Neuronal stem cell (in vitro differentiated cells): ENCODE data around the gene SMPD1.

Experiments
- DNase-seq: peaks from one replicate; pipeline ENCODE4 v3.0.0-alpha.2; 2013; ENCODE audit warnings: low spot score
- H2AFZ ChIP-seq: one replicate; pipeline ENCODE4 v1.6.1; 2013; ENCODE audit warnings: mild to moderate bottlenecking, low read length, inconsistent platforms
- H2AK5ac ChIP-seq: 2 replicates; pipeline ENCODE4 v1.6.1; 2013; ENCODE audit warnings: low read depth, mild to moderate bottlenecking, inconsistent platforms, low read length, moderate library complexity, mixed read lengths
- H2BK120ac ChIP-seq: 2 replicates; pipeline ENCODE4 v1.6.1; 2013; ENCODE audit warnings: low read depth, mild to moderate bottlenecking, inconsistent platforms, low read length, moderate library complexity, mixed read lengths
- H2BK12ac ChIP-seq: one replicate; pipeline ENCODE4 v1.6.1; 2013; ENCODE audit warnings: low read length, inconsistent platforms
- H2BK15ac ChIP-seq: 2 replicates; pipeline ENCODE4 v1.6.1; 2013; ENCODE audit warnings: mild to moderate bottlenecking, low read length, inconsistent platforms, mixed read lengths
- H2BK5ac ChIP-seq: one replicate; pipeline ENCODE4 v1.6.1; 2013; ENCODE audit warnings: inconsistent platforms, mild to moderate bottlenecking, low read length, moderate library complexity
- H3K14ac ChIP-seq: one replicate; pipeline ENCODE4 v1.6.1; 2013; ENCODE audit warnings: low read length, inconsistent platforms
- H3K18ac ChIP-seq: 2 replicates; pipeline ENCODE4 v1.6.1; 2013; ENCODE audit warnings: low read length, inconsistent platforms
- H3K23ac ChIP-seq: 2 replicates; pipeline ENCODE4 v1.6.1; 2013; ENCODE audit warnings: low read depth, mild to moderate bottlenecking, mixed read lengths, low read length, inconsistent platforms; ENCODE audit not compliant: poor library complexity
- H3K27ac ChIP-seq: replicated peaks from 3 replicates; pipeline ENCODE4 v1.5.1; 2013; ENCODE audit warnings: low read length, inconsistent platforms
- H3K27me3 ChIP-seq, 3 experiments: 2 replicates each; pipeline ENCODE4 v1.6.1; 2013; ENCODE audit warnings: low read length in 3 of 3, mild to moderate bottlenecking in 2 of 3, inconsistent platforms in 1 of 3, low read depth in 1 of 3, mixed read lengths in 1 of 3, moderate library complexity in 1 of 3; ENCODE audit not compliant: control insufficient read depth in 3 of 3, insufficient read depth in 3 of 3
- H3K36me3 ChIP-seq, 2 donors: replicated peaks in 1 of 2; 2 replicates each; pipeline ENCODE4 v1.6.1; 2013; ENCODE audit warnings: low read length in 2 of 2; ENCODE audit not compliant: control insufficient read depth in 2 of 2, insufficient read depth in 2 of 2
- H3K4ac ChIP-seq: 2 replicates; pipeline ENCODE4 v1.6.1; 2013; ENCODE audit warnings: inconsistent platforms, mild to moderate bottlenecking, low read length, moderate library complexity
- H3K4me1 ChIP-seq, 2 donors: 1 replicate in 1 of 2; 2 replicates in 1 of 2; pipeline ENCODE4 v1.6.1; 2013; ENCODE audit warnings: low read length in 2 of 2, low read depth in 1 of 2; ENCODE audit not compliant: control insufficient read depth in 2 of 2, insufficient read depth in 1 of 2
- H3K4me2 ChIP-seq: one replicate; pipeline ENCODE4 v1.6.1; 2013; ENCODE audit warnings: mild to moderate bottlenecking, low read length, inconsistent platforms; ENCODE audit not compliant: insufficient read depth, poor library complexity, severe bottlenecking
- H3K4me3 ChIP-seq, 2 donors: 2 replicates each; pipeline ENCODE4 v1.5.1; 2013; ENCODE audit warnings: low read length in 2 of 2, mild to moderate bottlenecking in 2 of 2, inconsistent platforms in 1 of 2, moderate library complexity in 1 of 2
- H3K79me1 ChIP-seq: one replicate; pipeline ENCODE4 v1.6.1; 2013; ENCODE audit warnings: low read depth, mild to moderate bottlenecking, inconsistent platforms, low read length, moderate library complexity
- H3K9ac ChIP-seq: one replicate; pipeline ENCODE4 v1.6.1; 2013; ENCODE audit warnings: mild to moderate bottlenecking, low read depth, low read length, inconsistent platforms; ENCODE audit not compliant: poor library complexity
- H3K9me3 ChIP-seq, 2 donors: replicated peaks in 1 of 2; 2 replicates each; pipeline versions ENCODE3 to v1.6.1; 2013; ENCODE audit warnings: low read length in 2 of 2, mild to moderate bottlenecking in 2 of 2, inconsistent platforms in 1 of 2, low read depth in 1 of 2, mixed read lengths in 1 of 2, moderate library complexity in 1 of 2; ENCODE audit not compliant: control insufficient read depth in 2 of 2, insufficient read depth in 1 of 2
- H4K8ac ChIP-seq: one replicate; pipeline ENCODE4 v1.6.1; 2013; ENCODE audit warnings: low read depth, mild to moderate bottlenecking, inconsistent platforms, low read length, moderate library complexity
- H4K91ac ChIP-seq: one replicate; pipeline ENCODE4 v1.6.1; 2013; ENCODE audit warnings: low read length, low read depth, mild to moderate bottlenecking, inconsistent platforms; ENCODE audit not compliant: poor library complexity
- WGBS, 2 donors: extraction: QIAGEN DNeasy Blood & Tissue Kit; methylation state at CpG; one replicate each; pipeline ENCODE4 v1.1.7; 2013; ENCODE audit warnings: missing lambda C conversion rate in 2 of 2, mixed read lengths in 1 of 2; ENCODE audit not compliant: insufficient read length in 2 of 2, insufficient replicate concordance in 1 of 2; ENCODE audit errors: extremely low coverage in 2 of 2; 5-methylcytosine and 5-hydroxymethylcytosine counted together

The SMPD1 gene

DNA sequence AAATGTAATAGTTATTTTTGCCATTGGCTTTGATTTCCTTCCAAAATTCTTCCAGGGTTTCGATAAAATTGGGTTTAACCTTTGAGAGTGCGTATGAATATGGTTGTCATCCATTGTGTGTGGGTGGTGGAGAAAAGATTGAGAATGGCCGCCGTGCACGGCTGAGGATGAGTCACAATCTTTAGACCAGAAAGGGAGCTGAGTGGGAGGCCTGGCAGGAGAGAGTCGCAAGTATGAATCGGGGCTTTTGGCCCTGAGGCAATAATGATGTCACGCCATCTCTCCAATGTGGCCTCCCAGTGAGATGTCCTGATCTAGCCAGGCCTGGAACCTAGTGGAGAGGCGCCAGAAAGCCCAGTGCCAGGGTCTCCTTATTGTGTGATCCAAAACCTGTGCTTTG, 33.1 kb upstream of the SMPD1 start:
- no peak for DNase-seq
- no peak overlapping the region for H3K4me3 ChIP-seq

DNA sequence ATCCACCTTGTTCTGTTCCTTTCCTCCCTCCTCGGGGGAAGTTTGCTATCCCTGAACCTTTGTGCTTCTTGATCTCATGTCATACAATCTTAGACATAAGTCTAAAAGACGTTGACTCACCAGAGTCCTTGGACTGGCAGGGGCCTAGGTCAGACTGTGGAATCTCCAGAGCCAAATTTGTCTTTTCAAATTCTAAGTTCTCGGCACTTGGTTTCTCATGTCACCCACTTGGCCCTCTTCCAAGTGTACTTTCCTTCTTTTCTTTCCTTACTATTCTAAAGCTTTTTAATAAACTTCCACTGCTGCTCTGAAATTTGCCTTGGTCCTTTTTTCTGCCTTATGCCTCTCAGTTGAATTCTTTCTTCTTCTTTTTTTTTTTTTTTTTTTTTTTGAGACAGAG, 30.1 kb upstream of the SMPD1 start:
- Histone ChIP-seq H2BK12ac (no peak overlapping the region), H4K8ac (no peak overlapping the region), H2BK15ac (no peak overlapping the region), H2AK5ac (no peak overlapping the region), H3K4me3 (no peak overlapping the region), H3K14ac (no peak overlapping the region), H3K4me1 (no peaks in the 10 kb centered on the region), H3K27me3 (peaks cover 0 to 25% (median 0%) of the 10 kb centered on the region in 3 experiments), H4K91ac (no peak overlapping the region), H3K4me2 (no peak overlapping the region), H3K9me3 (no peaks in the 10 kb centered on the region), H3K4ac (no peak overlapping the region), H2BK5ac (no peak overlapping the region), H3K9ac (no peak overlapping the region), H3K18ac (no peak overlapping the region), H3K27ac (no peak overlapping the region), H3K36me3 (no peaks in the 10 kb centered on the region), H2BK120ac (no peak overlapping the region), H2AFZ (no peak overlapping the region), H3K79me1 (no peaks in the 10 kb centered on the region), H3K23ac (no peak overlapping the region)
- no peak for DNase-seq
- WGBS, 2 donors, result no CpG with 5 or more reads among the region's 3 CpGs

More for the DNA sequence above, 33.1 kb upstream of the SMPD1 start:
- no peak overlapping the region for H2BK15ac ChIP-seq
- no CpG with 5 or more reads among the region's 9 CpGs for WGBS, 2 donors
- no peak overlapping the region for H3K23ac ChIP-seq
- H2BK12ac ChIP-seq, result no peak overlapping the region
- peaks cover 0 to 19% (median 0%) of the 10 kb centered on the region in 3 experiments for H3K27me3 ChIP-seq
- no peak overlapping the region for H3K14ac ChIP-seq
- no peak overlapping the region for H3K9ac ChIP-seq
- no peaks in the 10 kb centered on the region for H3K36me3 ChIP-seq
- H3K18ac ChIP-seq, result no peak overlapping the region
- no peak overlapping the region for H3K27ac ChIP-seq
- no peak overlapping the region for H4K8ac ChIP-seq
- H2AFZ ChIP-seq, result no peak overlapping the region
- H3K4ac ChIP-seq, result no peak overlapping the region
- H3K79me1 ChIP-seq, result no peaks in the 10 kb centered on the region
- no peak overlapping the region for H2BK5ac ChIP-seq
- H3K4me1 ChIP-seq, result no peaks in the 10 kb centered on the region
- no peak overlapping the region for H2BK120ac ChIP-seq
- H3K4me2 ChIP-seq, result no peak overlapping the region
- H3K9me3 ChIP-seq, result no peaks in the 10 kb centered on the region
- no peak overlapping the region for H2AK5ac ChIP-seq
- H4K91ac ChIP-seq, result no peak overlapping the region

DNA sequence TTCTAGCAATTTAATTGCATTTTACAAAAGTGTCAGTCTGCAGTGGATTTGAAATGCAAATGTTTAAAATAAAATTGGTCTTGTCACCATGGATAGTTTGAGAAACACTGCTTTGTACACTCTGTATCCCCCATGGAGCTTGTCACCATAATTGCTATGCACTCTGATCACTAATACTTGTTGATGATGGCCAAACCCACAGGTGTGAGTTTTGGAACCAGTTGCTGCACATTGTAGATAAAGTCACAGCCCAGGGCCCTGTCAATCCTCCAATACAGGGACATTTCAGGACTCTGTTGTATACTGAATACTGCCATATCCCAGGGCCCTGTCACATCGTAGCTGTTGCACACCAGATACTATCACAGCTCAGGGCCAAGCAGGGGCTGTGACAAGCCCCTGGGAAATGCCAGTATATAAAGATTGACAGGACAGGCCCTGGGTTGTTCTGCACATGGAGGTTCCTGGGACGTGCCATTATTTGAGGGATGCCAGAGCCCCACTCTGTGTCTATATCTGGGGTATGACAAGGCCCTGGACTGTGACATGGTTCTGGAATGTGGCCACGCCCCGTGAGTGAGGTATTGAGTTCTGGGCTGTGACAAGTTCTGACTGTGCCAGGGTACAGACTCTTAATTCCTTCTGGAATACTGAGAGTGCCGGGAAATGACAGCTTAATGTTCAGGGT, 27.9 kb upstream of the SMPD1 start:
- H2AK5ac ChIP-seq, result no peak overlapping the region
- no peak overlapping the region for H4K8ac ChIP-seq
- no peak overlapping the region for H2BK5ac ChIP-seq
- no peaks in the 10 kb centered on the region for H3K9me3 ChIP-seq
- H3K27ac ChIP-seq, result no peak overlapping the region
- H2BK120ac ChIP-seq, result no peak overlapping the region
- no peak for DNase-seq
- H2BK12ac ChIP-seq, result no peak overlapping the region
- no peaks in the 10 kb centered on the region for H3K79me1 ChIP-seq
- H3K4me2 ChIP-seq, result no peak overlapping the region
- H4K91ac ChIP-seq, result no peak overlapping the region
- WGBS, 2 donors, result no CpG with 5 or more reads among the region's 5 CpGs
- no peak overlapping the region for H3K4ac ChIP-seq
- H3K27me3 ChIP-seq, result peaks cover 0 to 29% (median 0%) of the 10 kb centered on the region in 3 experiments
- H3K23ac ChIP-seq, result no peak overlapping the region
- H3K4me3 ChIP-seq, result no peak overlapping the region
- H3K9ac ChIP-seq, result no peak overlapping the region
- H2BK15ac ChIP-seq, result no peak overlapping the region
- no peak overlapping the region for H3K18ac ChIP-seq
- H3K36me3 ChIP-seq, result no peaks in the 10 kb centered on the region
- no peak overlapping the region for H2AFZ ChIP-seq
- H3K14ac ChIP-seq, result no peak overlapping the region
- no peaks in the 10 kb centered on the region for H3K4me1 ChIP-seq

DNA sequence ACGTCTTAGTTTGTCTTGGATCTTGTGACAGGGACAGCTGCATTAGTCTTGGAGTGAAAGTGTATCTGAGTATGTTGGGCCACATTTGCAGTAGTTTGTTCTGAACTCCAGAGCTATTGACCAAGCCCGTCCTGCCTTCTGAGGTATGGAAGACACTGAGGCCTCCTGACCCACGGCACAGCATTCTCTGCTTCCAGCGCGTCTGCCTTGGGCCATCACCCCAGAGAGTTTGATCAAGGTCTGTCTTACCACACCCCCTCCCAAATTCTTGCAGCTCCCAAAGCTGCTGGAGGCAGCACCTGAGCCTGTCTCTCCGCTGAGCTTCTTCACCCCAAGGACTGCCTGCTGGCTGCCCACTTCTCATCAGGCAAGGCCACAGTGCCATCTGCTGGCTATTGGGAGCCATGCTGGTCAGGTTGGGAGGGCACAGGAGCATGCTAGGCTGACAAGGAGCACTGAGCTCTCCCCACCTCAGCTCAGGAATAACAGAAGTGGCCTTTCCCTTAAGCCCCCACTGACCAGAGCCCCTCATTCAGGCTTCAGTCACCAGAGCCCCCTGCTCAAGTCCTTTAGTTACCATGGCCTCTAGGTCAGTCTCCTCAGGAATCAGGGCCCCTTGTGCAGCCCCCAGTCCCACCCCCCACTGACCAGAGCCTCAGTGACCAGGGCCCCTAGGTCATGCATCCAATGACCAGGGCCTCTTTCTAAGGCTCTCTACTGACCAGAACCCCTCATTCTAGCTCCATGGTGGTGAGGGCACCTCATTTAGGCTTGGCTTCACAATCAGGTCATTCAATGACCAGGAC, 27.2 kb upstream of the SMPD1 start:
- Histone ChIP-seq H3K23ac (no peak overlapping the region), H2BK12ac (peak overlapping the region; percentile 51), H3K4me3 (no peak overlapping the region), H3K14ac (no peak overlapping the region), H3K27ac (no peak overlapping the region), H3K36me3 (no peaks in the 10 kb centered on the region), H3K18ac (peak overlapping the region; percentile 4), H3K9me3 (no peaks in the 10 kb centered on the region), H2BK120ac (no peak overlapping the region), H2BK15ac (no peak overlapping the region), H2AK5ac (no peak overlapping the region), H2AFZ (no peak overlapping the region), H3K4ac (no peak overlapping the region), H2BK5ac (no peak overlapping the region), H3K4me2 (no peak overlapping the region), H3K79me1 (no peaks in the 10 kb centered on the region), H3K9ac (no peak overlapping the region), H4K8ac (no peak overlapping the region), H3K4me1 (no peaks in the 10 kb centered on the region), H3K27me3 (peaks cover 0 to 24% (median 0%) of the 10 kb centered on the region in 3 experiments), H4K91ac (no peak overlapping the region)
- DNase-seq, result peak; percentile 62
- no CpG with 5 or more reads among the region's 6 CpGs for WGBS, 2 donors
